HG03196 (cell line): Measurements from ENCODE around the gene SMIM45.

Experiments used
- ATAC-seq: cut with Tn5 transposase; IDR thresholded peaks from one replicate; pipeline ENCODE4 v1.9.1; 2021; ENCODE audit not compliant: unreplicated experiment

Gene SMIM45

GRCh38 chr22:41998361-41999261, 46.7 kb downstream of the SMIM45 start, which contains the start of gene WBP2NL:
TSS of gene WBP2NL (plus strand) at chr22:41998788. CDS start at chr22:41998819, 31 bp downstream.
- peak; percentile 82 for ATAC-seq

- ATAC-seq: no peak
Measured at GRCh38 chr22:42000466-42000865, 48.5 kb downstream of the SMIM45 start.

- no peak for ATAC-seq
Measured at GRCh38 chr22:42001121-42001520, 49.2 kb downstream of the SMIM45 start.

GRCh38 chr22:42001706-42002105, 49.8 kb downstream of the SMIM45 start:
- no peak for ATAC-seq

- ATAC-seq: no peak
Measured at GRCh38 chr22:42007922-42008321, 56.0 kb downstream of the SMIM45 start.
